OCI-LY7 (cell line): ENCODE measurements around the gene TRIM56. TPM values are rescaled to one million over a fixed set of nuclear protein-coding genes. Genes with fewer than 3 reads are reported as not detected.
"Not testable (repeated sequence)": the region's sequence is repeated elsewhere in the genome, so short reads cannot be mapped to it uniquely, and the experiment has no call there.

Experiments
- BruUV-seq: library from RNA; stranded (reverse); fragments of 400-500 nt; replicated peaks from 2 replicates; lab custom pipeline; 2021; lab: Mats Ljungman, UMichigan
- CTCF ChIA-PET: fragments of 300-600 bp; sonication (Branson Sonifier 250); formaldehyde crosslinking; loops from one replicate; lab custom pipeline; 2022; ENCODE audit warnings: antibody characterized with exemption; ENCODE audit not compliant: unreplicated experiment; lab: Charles Lee
- POLR2A ChIA-PET: fragments of 300-600 bp; sonication (Branson Sonifier 250); formaldehyde crosslinking; loops from one replicate; lab custom pipeline; 2022; ENCODE audit warnings: antibody characterized with exemption; lab: Charles Lee
- DNase-seq: peaks from one replicate; pipeline ENCODE4 v3.0.0-alpha.2; 2015; ENCODE audit warnings: low spot score
- H2AFZ ChIP-seq: fragments of 200-600 bp; sonication (generic), shearing (Covaris generic); 2 replicates; pipeline ENCODE4 v1.6.1; 2014; ENCODE audit warnings: mild to moderate bottlenecking, antibody characterized with exemption, low read length, moderate library complexity
- H3K27ac ChIP-seq: fragments of 200-600 bp; sonication (generic); 2 replicates; pipeline ENCODE4 v1.5.1; 2014; ENCODE audit warnings: mixed run types, low read depth, mild to moderate bottlenecking, moderate library complexity, low read length, inconsistent platforms; ENCODE audit not compliant: poor library complexity, severe bottlenecking
- H3K36me3 ChIP-seq: fragments of 200-600 bp; sonication (generic); 2 replicates; pipeline ENCODE4 v1.6.1; 2014; ENCODE audit warnings: mild to moderate bottlenecking, antibody characterized with exemption, low read length, moderate library complexity, mixed read lengths; ENCODE audit not compliant: insufficient read depth
- H3K4me1 ChIP-seq: fragments of 200-600 bp; sonication (generic); 2 replicates; pipeline ENCODE4 v1.5.1; 2014; ENCODE audit warnings: mild to moderate bottlenecking, low read length; ENCODE audit not compliant: insufficient read depth, poor library complexity, severe bottlenecking
- H3K4me2 ChIP-seq: fragments of 200-600 bp; sonication (generic); 2 replicates; pipeline ENCODE4 v1.6.1; 2014; ENCODE audit warnings: mild to moderate bottlenecking, low read length
- H3K4me3 ChIP-seq: fragments of 200-600 bp; sonication (generic); 2 replicates; pipeline ENCODE4 v1.5.1; 2014; ENCODE audit warnings: mild to moderate bottlenecking, low read depth, low read length; ENCODE audit not compliant: poor library complexity, severe bottlenecking
- H3K79me2 ChIP-seq: fragments of 200-600 bp; sonication (generic); 2 replicates; pipeline ENCODE4 v1.6.1; 2016; ENCODE audit warnings: low read depth, mild to moderate bottlenecking, low read length, moderate library complexity, mixed read lengths; ENCODE audit not compliant: insufficient read depth
- H3K9me2 ChIP-seq: fragments of 200-600 bp; sonication (generic); 2 replicates; pipeline ENCODE4 v1.6.1; 2016; ENCODE audit warnings: mild to moderate bottlenecking, low read length, mixed read lengths; ENCODE audit not compliant: insufficient read depth
- H3K9me3 ChIP-seq: fragments of 200-600 bp; sonication (generic); 2 replicates; pipeline ENCODE4 v1.6.1; 2014; ENCODE audit warnings: mild to moderate bottlenecking, mixed run types, low read length, mixed read lengths
- H4K20me1 ChIP-seq: fragments of 200-600 bp; sonication (generic); 2 replicates; pipeline ENCODE4 v1.6.1; 2014; ENCODE audit warnings: mild to moderate bottlenecking, antibody characterized with exemption, low read length, moderate library complexity, mixed read lengths; ENCODE audit not compliant: insufficient read depth
- CTCF ChIP-seq: fragments of 200-600 bp; sonication (generic); conservative IDR thresholded peaks from 2 replicates; pipeline ENCODE4 v1.5.1; 2014; ENCODE audit warnings: mild to moderate bottlenecking, antibody characterized with exemption, low read length, moderate library complexity, mixed read lengths
- EZH2phosphoT487 ChIP-seq: fragments of 200-600 bp; sonication (generic); IDR thresholded peaks from 2 replicates; pipeline ENCODE4 v1.6.1; 2018; ENCODE audit warnings: low read depth, borderline replicate concordance, mild to moderate bottlenecking, mixed run types, antibody characterized with exemption, low read length, moderate library complexity, mixed read lengths
- intact Hi-C: fragments of 100-400 bp; cut with micrococcal nuclease; formaldehyde crosslinking; loops from one replicate; pipeline ENCODE4 v1.10.0; 2022; ENCODE audit not compliant: unreplicated experiment
- total RNA-seq, 2 experiments: library from RNA; depleted of rRNA in 1 of 2; stranded (reverse); fragments of >200 nt in 1 of 2; shearing (Covaris generic) in 1 of 2; gene quantifications; 2 replicates each; pipeline ENCODE4 v1.2.3, GENCODE V29; 2014 to 2022

TRIM56 gene
- total RNA-seq, 2 experiments from 2014 or later = 15.6 to 47.3 TPM

GRCh38 chr7:101065162-101065561 is 20.1 kb upstream of the TRIM56 start:
- BruUV-seq, intact Hi-C loops: not testable (repeated sequence)
- POLR2A ChIA-PET = interaction anchor here (0.9 kb wide), 1 partner anchor 13 kb away, joined by 3 read pairs; no protein-coding TSS in a partner anchor

GRCh38 chr7:101066141-101066832 is 19.0 kb upstream of the TRIM56 start:
- ChIA-PET CTCF (no interaction called here), POLR2A (no interaction called here)
- H3K9me2 ChIP-seq = no peaks in the 10 kb centered on the region
- no peaks in the 10 kb centered on the region for H3K9me3 ChIP-seq
- no peak overlapping the region for H3K27ac ChIP-seq
- no peak overlapping the region for H2AFZ ChIP-seq
- H3K4me1 ChIP-seq = no peaks in the 10 kb centered on the region
- intact Hi-C loops = no loop called here
- H3K36me3 ChIP-seq = no peaks in the 10 kb centered on the region
- no TSS peak for BruUV-seq
- no peak for DNase-seq
- no peaks in the 10 kb centered on the region for H4K20me1 ChIP-seq
- TF ChIP-seq CTCF = no peak
- H3K4me3 ChIP-seq = no peak overlapping the region
- no peaks in the 10 kb centered on the region for H3K79me2 ChIP-seq
- H3K4me2 ChIP-seq = no peak overlapping the region

More at GRCh38 chr7:101065162-101065561, 20.1 kb upstream of the TRIM56 start:
- DNase-seq, H3K27ac ChIP-seq, H3K4me1 ChIP-seq, H3K9me2 ChIP-seq, H4K20me1 ChIP-seq, CTCF ChIA-PET, H3K4me3 ChIP-seq, H3K36me3 ChIP-seq, H2AFZ ChIP-seq, H3K79me2 ChIP-seq, H3K9me3 ChIP-seq, H3K4me2 ChIP-seq: not testable (repeated sequence)

GRCh38 chr7:101066833-101067177 is 18.5 kb upstream of the TRIM56 start:
- CTCF ChIA-PET = interaction anchor here (0.5 kb wide), 1 partner anchor 178 kb away, joined by 11 read pairs; no protein-coding TSS in a partner anchor
- no peak overlapping the region for H2AFZ ChIP-seq

More at GRCh38 chr7:101066833-101067177, 18.5 kb upstream of the TRIM56 start:
- Histone ChIP-seq H3K27ac (no peak overlapping the region), H3K4me2 (no peak overlapping the region), H3K9me3 (no peaks in the 10 kb centered on the region), H3K4me3 (no peak overlapping the region), H3K36me3 (no peaks in the 10 kb centered on the region), H3K79me2 (no peaks in the 10 kb centered on the region), H4K20me1 (no peaks in the 10 kb centered on the region), H3K9me2 (no peaks in the 10 kb centered on the region), H3K4me1 (no peaks in the 10 kb centered on the region)
- intact Hi-C loops = no loop called here
- TF ChIP-seq EZH2phosphoT487 (no peak), CTCF (no peak)
- no peak for DNase-seq
- POLR2A ChIA-PET = no interaction called here
- BruUV-seq = no TSS peak
